Measurements from ENCODE around the gene LRRC4B. TPM values are rescaled to one million over a fixed set of nuclear protein-coding genes. Genes with fewer than 3 reads are reported as not detected.

The LRRC4B gene
- polyA plus RNA-seq, 1 of the 3 experiments (the other 2 are of a cell fraction) = 6.9 TPM

DNA sequence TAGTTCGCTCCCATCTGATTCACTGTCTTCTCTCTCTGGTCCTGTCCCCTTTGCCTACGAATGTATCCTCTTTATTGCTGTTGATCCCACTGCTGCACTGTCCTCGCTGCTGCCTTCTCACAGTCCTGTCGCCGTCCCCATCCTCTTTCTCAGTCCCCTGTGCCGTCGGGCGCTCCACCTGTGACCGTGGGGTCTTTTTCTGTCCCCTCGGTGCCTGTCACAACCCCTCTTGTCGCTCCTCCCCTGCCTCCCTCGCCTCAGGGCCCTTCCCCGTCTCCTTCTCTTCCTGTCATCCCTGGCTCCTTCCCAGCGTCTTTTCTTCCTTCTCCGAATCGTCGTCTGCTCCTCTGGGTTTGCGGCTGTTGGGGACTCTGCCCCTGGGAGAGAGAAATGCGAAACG lies 39.2 kb upstream of the LRRC4B start:
- 0 out of 2 replicates have a peak overlapping the region, but pooled peaks have one; percentile 53 for H3K4me2 ChIP-seq
- H3K9me2 ChIP-seq = no peaks in the 10 kb centered on the region
- H3K79me2 ChIP-seq (ENCODE audit: insufficient read depth) = no peaks in the 10 kb centered on the region
- no peaks in the 10 kb centered on the region for H4K20me1 ChIP-seq (ENCODE audit: insufficient read depth)
- H3K9me3 ChIP-seq = no peaks in the 10 kb centered on the region
- CTCF ChIA-PET = interaction anchor here (0.6 to 3.2 kb wide), 22 partner anchors 18 to 241 kb away, joined by 3 to 16 read pairs (median 5); no protein-coding TSS in a partner anchor
- peak overlapping the region in 1 of 2 experiments; percentile 26; a peak in 1 of 4 replicates for H3K4me3 ChIP-seq (ENCODE audit: low read depth in 2 of 2, low read length in 1 of 2)
- no peaks in the 10 kb centered on the region for H3K36me3 ChIP-seq (replicated peaks in 1 of 2; ENCODE audit: control insufficient read depth in 1 of 2, insufficient read depth in 2 of 2, low read length in 1 of 2)
- peaks cover 11% of the 10 kb centered on the region; the same call in 1 of the 2 replicates for H3K27me3 ChIP-seq (ENCODE audit: insufficient read depth)
- 56% methylated on average over 20 of the region's 20 CpGs for WGBS (ENCODE audit: low lambda C conversion rate)
- TF ChIP-seq USF2 (IDR thresholded peaks at IDR 0.05; ENCODE audit: borderline replicate concordance, low read depth, low read length) (no peak), NFIC (IDR thresholded peaks at IDR 0.05; ENCODE audit: borderline replicate concordance) (no peak), MXI1 (IDR thresholded peaks at IDR 0.05; ENCODE audit: low read depth, low read length) (no peak), MEF2A (IDR thresholded peaks at IDR 0.05; ENCODE audit: borderline replicate concordance, low read depth) (no peak), USF1 (IDR thresholded peaks at IDR 0.05; ENCODE audit: borderline replicate concordance, low read depth) (no peak), JUND (IDR thresholded peaks at IDR 0.05) (no peak), ZBTB33 (IDR thresholded peaks at IDR 0.05; ENCODE audit: borderline replicate concordance, low read depth) (no peak), FOXM1 (IDR thresholded peaks at IDR 0.05; ENCODE audit: low read depth) (no peak), RFX5 (IDR thresholded peaks at IDR 0.05; ENCODE audit: low read length) (no peak), GATA2 (CRISPR knock-in tag; IDR thresholded peaks at IDR 0.05) (no peak), NRF1 (IDR thresholded peaks at IDR 0.05; ENCODE audit: low read depth, low read length) (no peak), RAD21 (IDR thresholded peaks at IDR 0.05; ENCODE audit: low read length) (no peak), EZH2phosphoT487 (IDR thresholded peaks at IDR 0.05; ENCODE audit: borderline replicate concordance, low read depth) (no peak), POLR2AphosphoS5 (IDR thresholded peaks at IDR 0.05; ENCODE audit: low read depth, low read length) (no peak)
- no peak for DNase-seq
- POLR2A ChIA-PET = no interaction called here
- no peak overlapping the region for H2AFZ ChIP-seq (ENCODE audit: low read depth)
- no peak overlapping the region for H3K9ac ChIP-seq
- no peak overlapping the region for H3K27ac ChIP-seq (ENCODE audit: low read depth in 2 of 2, low read length in 1 of 2)
- H3K4me1 ChIP-seq (ENCODE audit: control insufficient read depth in 1 of 2, insufficient read depth in 2 of 2, low read depth in 1 of 2, low read length in 1 of 2) = peaks cover 0 to 8% of the 10 kb centered on the region in 2 experiments; a peak in 1 of 4 replicates
- H3F3A ChIP-seq (replicated peaks; ENCODE audit: insufficient read depth) = peaks cover 4% of the 10 kb centered on the region

Measured in SK-N-SH (cell line).